Central memory CD4-positive, alpha-beta T cell (primary cell): ENCODE results near the gene ZYX.
"Not testable (repeated sequence)": the region's sequence is repeated elsewhere in the genome, so short reads cannot be mapped to it uniquely, and the experiment has no call there.

ENCODE experiments used
- DNase-seq: peaks from one replicate; pipeline ENCODE4 v3.0.0; 2022

Gene ZYX

DNA sequence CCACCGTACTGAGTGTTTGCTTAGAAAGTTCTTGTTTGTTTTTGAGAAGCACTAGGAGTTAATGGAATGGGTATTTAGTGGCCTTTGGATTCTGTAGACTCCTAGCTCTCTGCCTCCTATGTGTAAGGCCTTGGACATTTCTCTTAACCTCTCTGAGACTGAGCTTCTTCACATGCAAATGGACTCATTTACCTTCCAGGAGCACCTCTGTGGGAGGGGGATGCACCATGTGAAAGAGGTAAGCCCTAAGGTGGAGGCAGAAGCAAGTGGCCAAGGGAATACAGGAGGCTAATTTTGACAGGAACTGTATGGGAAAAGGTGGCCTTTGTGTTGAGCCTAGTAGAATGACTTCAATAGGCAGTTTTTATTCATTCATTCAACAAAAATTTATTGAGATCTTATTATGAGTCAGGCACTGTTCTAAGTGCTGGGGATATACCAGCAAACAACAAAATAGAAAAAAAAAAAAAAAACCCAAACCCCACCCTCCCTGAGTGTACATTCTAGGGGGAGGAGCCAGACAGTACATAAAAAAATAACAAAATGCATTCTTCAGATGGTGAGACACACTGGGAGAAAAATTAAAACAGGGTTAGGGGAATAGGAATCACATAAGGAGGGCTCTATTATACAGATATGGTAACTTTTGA is 36.7 kb downstream of the ZYX start:
- DNase-seq = no peak

DNA sequence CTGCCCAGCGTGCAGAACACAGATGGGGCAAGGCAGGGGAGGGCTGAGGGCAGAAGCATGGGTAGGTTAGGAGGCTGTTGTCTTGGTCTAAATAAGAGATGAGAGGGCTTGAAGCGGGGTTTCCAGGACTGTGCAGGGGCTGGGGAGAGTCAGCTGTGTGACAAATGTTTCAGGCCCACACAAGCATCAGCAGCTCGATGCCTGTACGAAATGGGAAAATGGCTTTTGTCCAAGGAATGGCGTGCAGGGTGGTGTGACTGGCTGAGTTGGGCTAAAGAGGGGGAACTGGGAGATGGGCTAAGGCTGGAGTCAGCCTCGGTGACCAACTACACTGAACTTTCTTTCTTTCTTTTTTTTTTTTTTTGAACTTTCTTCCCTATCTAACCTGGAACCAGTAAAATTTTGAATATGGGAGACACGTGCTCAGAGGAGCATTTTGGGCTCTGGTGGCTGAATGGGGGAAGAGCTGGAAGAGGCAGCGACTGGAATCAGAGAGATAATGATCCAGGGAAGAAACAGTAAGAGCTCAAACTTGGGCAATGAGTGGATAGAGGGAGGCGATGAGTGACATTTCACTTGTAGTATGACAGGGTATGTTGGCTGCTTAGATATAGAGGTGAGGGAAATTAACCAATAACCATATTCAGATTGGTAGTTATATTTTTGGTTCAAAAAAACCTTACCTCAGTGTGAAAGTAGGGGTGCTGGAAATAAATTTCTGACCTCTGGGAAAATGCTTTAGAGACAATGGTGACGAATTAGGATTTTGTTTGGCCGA is 37.7 kb downstream of the ZYX start:
- no peak for DNase-seq

DNA sequence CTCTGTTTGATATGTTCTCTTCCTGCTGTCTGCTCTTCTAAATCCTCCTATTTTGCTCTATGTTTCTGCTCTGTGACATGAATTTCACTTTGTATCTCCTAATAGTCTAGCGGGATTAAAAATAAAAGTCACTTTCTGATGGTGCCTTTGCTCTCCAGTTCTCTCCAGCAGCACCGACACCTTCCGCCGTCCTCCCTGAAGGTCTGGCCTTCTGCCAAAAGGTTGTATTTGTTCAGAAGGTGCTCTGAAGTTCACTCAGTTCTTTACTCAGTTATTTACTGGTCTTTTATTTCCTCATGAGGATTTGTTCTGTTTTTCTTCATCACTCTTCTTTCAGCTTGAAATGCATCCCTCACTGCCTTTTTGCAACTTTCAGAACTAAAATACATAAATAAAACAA is 38.7 kb downstream of the ZYX start:
- no peak for DNase-seq

DNA sequence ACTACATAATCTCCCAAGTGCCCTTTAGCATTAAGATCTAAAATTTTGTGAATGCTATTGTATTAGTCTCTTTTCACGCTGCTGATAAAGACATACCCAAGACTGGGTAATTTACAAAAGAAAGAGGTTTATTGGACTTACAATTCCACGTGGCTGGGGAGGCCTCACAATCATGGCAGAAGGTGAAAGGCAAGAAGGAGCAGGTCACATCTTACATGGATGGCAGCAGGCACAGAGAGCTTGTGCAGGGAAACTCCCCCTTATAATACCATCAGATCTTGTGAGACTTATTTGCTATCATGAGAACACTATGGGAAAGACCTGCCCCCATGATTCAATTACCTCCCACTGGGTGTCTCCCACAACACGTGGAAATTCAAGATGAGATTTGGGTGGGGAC is 39.5 kb downstream of the ZYX start:
- DNase-seq = not testable (repeated sequence)

DNA sequence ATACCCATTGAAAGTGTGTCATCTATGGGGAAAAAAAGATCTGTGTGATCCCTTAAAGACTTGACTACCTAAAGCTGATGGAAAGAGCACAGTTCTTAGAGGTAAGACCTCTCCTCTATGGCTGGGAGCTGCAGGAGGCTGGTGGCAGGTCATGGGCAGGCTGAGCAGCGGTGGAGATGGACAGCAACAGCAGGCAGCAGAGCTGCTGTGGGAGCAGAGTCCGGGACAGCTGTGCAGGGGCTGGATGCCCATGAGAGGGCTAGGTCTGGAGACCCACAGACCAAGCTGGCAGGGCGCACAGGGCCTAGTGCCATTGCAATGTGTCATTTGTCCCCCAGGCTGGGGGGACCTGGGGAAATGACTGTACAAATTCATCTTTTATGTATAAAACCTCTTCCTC is 40.9 kb downstream of the ZYX start:
- no peak for DNase-seq

DNA sequence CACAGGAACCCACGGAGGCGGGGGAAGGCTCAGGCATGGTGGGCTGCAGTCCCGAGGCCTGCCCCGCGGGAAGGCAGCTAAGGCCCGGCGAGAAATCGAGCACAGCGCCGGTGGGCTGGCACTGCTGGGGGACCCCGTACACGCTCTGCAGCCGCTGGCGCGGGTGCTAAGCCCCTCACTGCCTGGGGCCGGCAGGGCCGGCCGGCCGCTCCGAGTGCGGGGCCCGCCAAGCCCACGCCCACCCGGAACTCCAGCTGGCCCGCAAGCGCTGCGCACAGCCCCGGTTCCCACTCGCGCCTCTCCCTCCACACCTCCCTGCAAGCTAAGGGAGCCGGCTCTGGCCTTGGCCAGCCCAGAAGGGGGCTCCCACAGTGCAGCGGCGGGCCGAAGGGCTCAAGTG is 43.3 kb downstream of the ZYX start:
- DNase-seq = not testable (repeated sequence)

DNA sequence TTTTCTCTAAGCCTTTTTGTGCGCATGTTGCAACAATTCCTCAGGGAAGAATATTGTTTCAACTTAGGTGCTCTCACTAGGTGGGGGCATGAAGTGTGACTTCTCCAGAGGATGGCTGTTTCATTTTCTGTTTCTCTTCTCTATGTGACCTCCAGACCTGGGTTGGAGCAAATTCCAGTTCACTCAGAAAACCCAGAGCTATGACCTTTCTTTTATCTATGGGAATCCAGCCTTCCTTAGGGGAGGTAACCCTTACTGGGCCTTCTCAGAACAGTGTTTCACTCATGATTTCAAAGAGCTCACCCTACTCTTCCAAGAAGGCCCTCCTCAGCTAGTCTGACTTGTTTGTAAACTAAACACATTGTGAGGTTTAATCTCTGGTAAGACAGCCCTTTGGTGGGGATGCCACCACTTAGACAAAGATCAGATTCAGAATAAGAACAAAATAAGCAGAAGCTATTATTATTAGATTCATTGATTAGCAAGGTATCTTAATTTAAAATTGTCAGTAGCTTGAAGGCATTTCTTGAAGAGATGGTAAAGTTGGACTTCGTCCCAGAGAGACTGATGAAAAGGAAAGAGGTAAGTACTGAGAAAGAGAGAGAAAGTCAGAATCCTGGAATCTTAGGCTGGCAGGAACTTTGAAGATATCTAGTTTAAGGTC is 45.5 kb downstream of the ZYX start:
- DNase-seq = no peak

DNA sequence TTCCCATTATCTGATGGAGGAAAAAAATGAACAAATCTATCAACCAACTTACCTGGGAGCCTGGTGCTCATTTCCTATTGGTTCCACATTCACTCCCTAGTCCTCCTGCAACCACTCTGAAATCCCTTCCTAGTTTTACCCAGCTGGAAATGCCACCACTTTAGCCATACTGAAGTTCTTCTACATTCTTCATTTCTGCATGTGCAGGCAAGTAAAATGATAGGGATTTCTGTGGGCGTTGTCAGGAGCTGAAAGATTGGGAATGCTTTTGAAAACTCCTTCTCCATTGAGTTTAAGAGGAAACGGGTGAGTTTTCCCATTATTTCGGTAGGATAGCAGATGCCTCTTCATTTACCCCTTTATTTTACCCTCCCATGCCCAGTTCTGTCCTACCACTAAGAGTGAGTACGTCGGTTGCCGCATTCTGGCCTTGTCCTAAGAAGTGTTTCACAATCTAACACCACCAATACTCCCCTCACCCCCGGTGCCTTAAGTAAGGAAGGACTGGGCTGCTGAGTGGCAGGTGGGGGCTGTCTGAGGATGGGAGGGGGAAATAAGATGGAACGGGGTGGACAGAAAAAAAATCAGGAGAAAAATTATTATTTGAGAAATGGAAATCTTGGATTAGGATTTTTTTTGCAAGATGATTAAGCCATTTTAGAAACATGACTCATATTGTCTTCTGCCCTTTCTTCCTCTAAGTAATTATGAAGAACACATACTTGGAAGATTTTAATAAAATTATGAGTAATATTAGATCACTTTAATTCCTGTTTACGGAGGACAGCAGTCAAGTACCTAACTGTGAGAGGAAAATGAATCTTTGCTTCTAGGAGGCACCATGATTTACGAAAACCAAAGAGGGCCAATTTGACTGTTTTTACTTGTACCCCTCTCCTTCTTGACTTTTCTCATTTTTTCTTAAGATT is 48.9 kb downstream of the ZYX start:
- DNase-seq = no peak

DNA sequence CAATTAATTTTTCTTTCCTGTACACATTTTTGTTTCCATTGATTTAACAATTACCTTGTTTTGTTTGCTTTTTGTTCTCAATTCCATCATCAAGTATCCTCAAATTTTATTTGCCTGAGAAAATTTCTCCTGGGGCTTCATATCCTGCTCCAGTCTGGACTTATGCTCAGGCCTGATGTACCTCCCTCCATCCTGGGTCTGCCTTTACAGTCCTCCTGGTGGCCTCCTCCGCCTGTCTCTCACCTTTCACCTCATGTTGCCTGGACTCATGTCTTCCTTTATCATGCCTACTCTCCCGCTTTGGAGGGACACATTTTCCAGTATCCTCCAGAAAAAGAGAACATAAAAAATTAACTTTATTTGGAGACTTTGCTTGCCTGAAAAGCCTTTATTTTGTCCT is 50.0 kb downstream of the ZYX start:
- DNase-seq = no peak

DNA sequence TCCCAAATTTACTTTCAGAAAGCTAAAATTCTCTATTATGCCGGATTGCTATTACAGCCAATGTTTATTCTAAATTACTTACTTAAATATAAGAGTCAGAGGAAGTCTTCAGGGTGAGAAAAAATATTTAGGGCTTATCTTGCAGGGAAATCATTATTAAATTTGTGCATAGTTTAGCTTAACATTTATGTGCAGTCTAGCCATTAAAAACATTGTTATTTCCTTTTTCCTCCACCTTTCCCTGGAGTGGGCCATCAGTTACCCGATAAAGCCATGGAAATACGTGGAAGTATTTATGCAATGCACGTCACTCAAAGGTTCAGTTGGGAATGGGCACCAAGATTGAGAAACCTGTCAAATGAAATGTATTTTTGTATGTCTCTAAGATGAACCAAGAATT is 52.6 kb downstream of the ZYX start:
- DNase-seq = no peak

DNA sequence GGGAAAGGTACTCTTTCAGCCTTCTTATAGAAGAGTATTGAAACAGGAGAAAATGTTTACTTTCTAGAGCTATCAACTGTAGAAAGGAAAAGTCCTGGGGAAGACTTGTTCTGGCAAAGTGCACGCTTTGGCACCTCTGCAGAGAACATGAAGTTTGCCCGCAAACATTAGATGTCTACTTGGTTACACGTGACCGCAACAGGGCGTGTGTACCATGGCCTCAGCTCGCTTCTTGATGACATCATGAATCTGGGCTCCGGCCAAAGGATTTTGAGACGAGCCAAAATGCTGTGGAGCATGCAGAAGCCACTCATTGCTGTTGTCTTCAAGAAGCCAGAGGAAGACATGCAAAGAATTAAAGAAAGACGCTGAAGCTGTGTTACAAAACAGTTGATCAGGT is 53.5 kb downstream of the ZYX start:
- no peak for DNase-seq

DNA sequence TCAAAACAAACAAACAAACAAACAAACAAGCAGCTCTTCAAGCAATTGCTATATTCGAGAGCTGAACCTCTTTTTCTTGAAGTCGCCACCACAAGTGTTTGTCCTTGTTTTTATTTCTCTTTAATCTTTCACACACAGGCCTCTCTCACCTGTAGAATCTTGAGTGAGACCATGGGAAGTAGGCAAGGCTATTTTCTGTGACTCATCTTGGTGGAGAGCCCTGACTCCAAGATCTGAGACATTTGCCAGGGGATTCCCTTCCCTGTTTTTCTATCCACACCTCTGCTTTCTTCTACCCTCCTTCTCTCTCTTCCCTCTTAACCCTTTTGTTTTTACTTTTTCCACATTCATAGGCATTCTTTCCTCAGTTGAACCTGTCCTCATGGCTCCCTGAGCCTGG is 54.1 kb downstream of the ZYX start:
- DNase-seq = no peak

DNA sequence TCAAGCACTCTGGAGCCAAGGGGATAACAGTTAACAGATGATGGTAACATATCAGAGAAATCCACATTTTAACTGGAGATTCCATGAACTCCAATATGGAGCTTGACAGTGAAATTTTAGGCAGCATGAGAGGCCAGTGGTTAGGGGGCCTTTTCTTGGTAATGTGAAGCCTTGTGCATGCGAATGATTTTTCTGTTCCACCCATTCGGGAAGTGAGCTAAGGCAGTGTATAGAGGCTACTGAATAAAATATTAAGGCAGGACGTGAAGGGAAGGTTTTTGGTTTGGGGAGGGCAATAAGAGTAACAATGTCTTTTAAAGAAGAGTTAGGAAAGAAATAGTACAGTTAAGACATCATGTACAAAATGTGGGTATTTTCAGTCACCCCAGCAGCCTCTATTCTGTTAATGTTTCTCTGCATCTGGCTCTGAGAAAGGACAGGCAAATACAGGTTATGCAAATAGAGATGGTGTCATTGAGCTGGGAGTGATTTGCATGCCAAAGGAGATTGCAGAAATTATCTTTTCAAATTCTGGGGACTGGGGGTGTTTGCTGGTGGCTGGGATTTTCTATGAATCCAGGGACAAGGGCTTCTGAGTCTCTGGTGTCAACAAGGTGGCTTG is 55.3 kb downstream of the ZYX start:
- DNase-seq = no peak

DNA sequence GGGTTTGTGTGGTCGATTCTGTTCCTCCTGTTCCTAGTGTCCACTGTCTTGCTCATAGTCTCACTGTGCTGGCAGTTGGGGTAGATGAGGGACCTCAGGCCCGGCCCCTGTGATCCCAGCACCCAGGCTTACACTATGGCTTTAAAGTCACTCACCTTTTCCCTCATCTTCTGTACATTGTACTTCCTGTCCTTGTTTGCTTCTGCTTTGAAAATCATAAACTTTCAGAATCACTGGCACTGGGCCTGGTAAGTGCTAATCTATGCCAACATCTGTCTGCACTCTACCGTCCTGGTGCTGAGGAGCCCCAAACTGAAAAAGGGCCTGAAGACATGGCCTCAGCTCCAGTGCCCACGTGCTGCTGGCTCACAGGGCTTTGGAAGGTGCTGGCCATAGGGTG is 56.4 kb downstream of the ZYX start:
- DNase-seq = no peak

DNA sequence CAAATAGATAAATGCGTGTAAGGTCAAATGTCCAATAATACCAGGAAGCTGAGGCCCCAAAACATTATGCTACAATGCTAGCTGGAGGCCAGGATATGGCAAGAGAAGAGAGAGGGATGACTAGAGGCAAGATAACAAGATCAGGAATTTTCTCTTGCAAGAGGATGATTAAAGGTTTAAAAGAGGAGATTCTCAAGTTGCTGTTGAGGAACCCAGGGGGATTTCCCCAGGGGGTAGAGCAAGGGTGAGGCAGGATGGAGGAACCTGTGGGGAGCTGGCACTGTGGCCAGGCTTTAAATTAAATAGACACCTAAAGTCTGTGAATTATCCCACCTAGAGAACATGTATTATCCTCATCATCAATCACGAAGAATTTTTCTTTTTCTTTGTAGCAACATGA is 58.7 kb downstream of the ZYX start:
- no peak for DNase-seq
